MM.1S (cell line): ENCODE results near the gene CFAP65.

Experiments
- CTCF ChIP-seq: fragments of 300-600 bp; sonication (generic); IDR thresholded peaks from 2 replicates; pipeline ENCODE4 v1.5.1; 2016; ENCODE audit warnings: antibody characterized with exemption, low read length, mixed read lengths
- EZH2 ChIP-seq: fragments of 300-600 bp; sonication (generic); optimal IDR thresholded peaks from 2 replicates; pipeline ENCODE3; 2017; ENCODE audit warnings: low read depth, mild to moderate bottlenecking, antibody characterized with exemption, low read length, mixed read lengths
- EZH2phosphoT487 ChIP-seq: fragments of 300-600 bp; sonication (generic); IDR thresholded peaks from 2 replicates; pipeline ENCODE4 v1.6.1; 2018; ENCODE audit warnings: antibody characterized with exemption, low read length

GRCh38 chr2:219024059-219024458 is 17.3 kb downstream of the CFAP65 start:
- TF ChIP-seq CTCF (no peak), EZH2 (no peak), EZH2phosphoT487 (no peak)
